ENCODE results near the gene MRPS18B. TPM values are rescaled to one million over a fixed set of nuclear protein-coding genes. Genes with fewer than 3 reads are reported as not detected.

Gene MRPS18B
- total RNA-seq, 1 experiment from 2014 or later = 69.1 TPM

DNA sequence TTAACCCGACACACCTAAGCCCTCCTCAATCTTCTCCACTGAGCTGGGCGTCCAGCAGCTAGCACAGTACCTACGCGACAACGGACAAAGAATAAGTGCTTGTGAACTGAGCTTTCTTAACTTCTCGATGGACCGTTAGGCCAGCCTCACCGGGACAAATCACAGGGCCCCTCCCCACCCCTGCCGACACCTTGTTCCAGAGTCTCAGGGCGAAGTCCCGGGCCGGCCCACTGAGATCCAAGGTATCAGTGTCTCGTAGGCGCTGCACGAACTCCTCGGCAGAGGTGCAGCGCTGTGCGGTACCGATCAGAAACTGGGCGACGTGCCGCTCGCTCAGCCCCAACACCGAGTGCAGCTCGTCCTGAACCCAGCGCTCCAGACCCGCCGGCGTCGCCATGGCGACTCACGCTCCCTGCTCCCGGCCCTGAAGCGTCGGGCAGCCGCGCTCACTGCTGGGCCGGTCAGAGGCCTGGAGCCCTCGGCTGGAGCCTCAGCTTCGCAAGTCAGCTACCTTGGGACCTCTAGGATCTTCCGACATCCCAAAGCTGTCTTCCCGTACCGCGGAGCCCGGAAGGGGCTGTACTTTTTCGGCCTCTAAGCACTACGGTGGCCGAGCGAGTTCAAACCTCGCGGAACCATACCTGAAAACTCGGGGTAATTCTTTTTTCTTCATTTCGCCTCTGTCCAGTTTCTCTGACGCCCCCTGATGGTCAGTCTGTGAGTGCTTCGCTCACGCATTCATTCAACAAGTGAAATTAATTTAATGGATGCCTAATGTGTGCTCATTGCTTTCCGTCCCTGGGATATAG is 55.0 kb downstream of the MRPS18B start, which contains the start of gene DHX16:
DHX16 (minus strand) TSS at position 562 of the 809 bp plus-strand sequence; CDS start at position 397, 165 bp downstream.
- intact Hi-C loops (cut with micrococcal nuclease; ENCODE audit: unreplicated experiment) (no loop called here), in situ Hi-C loops (cut with HindIII; ENCODE audit: low pct_unique_long_range_greater_than_20kb, low sequenced_read_pairs) (no loop called here)
- peak; percentile 82 for TF ChIP-seq POLR2AphosphoS5 (IDR thresholded peaks at IDR 0.05; ENCODE audit: low read depth, low read length)
- TF ChIP-seq SIN3A (IDR thresholded peaks at IDR 0.05; ENCODE audit: borderline replicate concordance, insufficient read depth, low read depth, low read length) = peak; percentile 85
- peak; percentile 94 for TF ChIP-seq CTCF (IDR thresholded peaks at IDR 0.05)
- no peak for TF ChIP-seq TCF7L2 (IDR thresholded peaks at IDR 0.05; ENCODE audit: low read depth, low read length)
- TF ChIP-seq REST (IDR thresholded peaks at IDR 0.05; ENCODE audit: insufficient read depth in 1 of 2, low read depth in 2 of 2, low read length in 1 of 2) = 0 out of 4 replicates have a peak, but pooled peaks of 1 of the 2 experiments have one; percentile 17
- H3K4me3 ChIP-seq (ENCODE audit: low read depth in 2 of 2, low read length in 2 of 2) = peak within 1 kb of the TSS; percentile 85 to 99
- no peaks in the 10 kb centered on the region for H3K27me3 ChIP-seq (ENCODE audit: control insufficient read depth, insufficient read depth, low read length)
- DNase-seq (ENCODE audit: low read depth, low spot score) (peak; percentile 96), ATAC-seq (peak; percentile 91)
- peak within 1 kb of the TSS; percentile 80 for H3K27ac ChIP-seq (ENCODE audit: low read length)
- ChIA-PET CTCF (interaction anchor here (0.6 to 1.5 kb wide), 3 partner anchors 53 to 160 kb away, joined by 3 to 4 read pairs (median 4); no protein-coding TSS in a partner anchor), POLR2A (interaction anchor here (0.6 to 1.0 kb wide), 3 partner anchors 19 to 57 kb away, joined by 3 to 4 read pairs (median 4); no protein-coding TSS in a partner anchor)
- no peaks in the 10 kb centered on the region for H3K4me1 ChIP-seq (ENCODE audit: control insufficient read depth, insufficient read depth, low read length)
- no TSS peak for BruUV-seq (replicated peaks)
- H3K36me3 ChIP-seq (ENCODE audit: control insufficient read depth, insufficient read depth, low read length) = peaks cover 5% of the 10 kb centered on the region; the same call in 1 of the 2 replicates
- H3K9me3 ChIP-seq (ENCODE audit: control insufficient read depth, insufficient read depth, low read depth, low read length) = no peaks in the 10 kb centered on the region

Small RNAs within 50 kb of the gene (microRNA-seq; reads per million reads assigned to microRNA genes)
- gene MIR877 (ENCODE audit: unreplicated experiment) = 308 reads per million, percentile 69 among the genes with 10 or more reads in this experiment

Other genes starting within 250 kb of the MRPS18B start
- 132 TPM for gene HLA-E, start 128.3 kb upstream of the MRPS18B start, total RNA-seq (2021; ENCODE audit: unreplicated experiment)
- gene GNL1, start 61.4 kb upstream of the MRPS18B start, total RNA-seq (2021; ENCODE audit: unreplicated experiment) = 90.6 TPM
- gene PRR3, start 60.5 kb upstream of the MRPS18B start, total RNA-seq (2021; ENCODE audit: unreplicated experiment) = 16.5 TPM
- gene ABCF1, start 46.4 kb upstream of the MRPS18B start, total RNA-seq (2021; ENCODE audit: unreplicated experiment) = 94.9 TPM
- gene PPP1R10, start 597 bp upstream of the MRPS18B start, total RNA-seq (2021; ENCODE audit: unreplicated experiment) = 82.9 TPM
- gene ATAT1, start 9.0 kb downstream of the MRPS18B start, total RNA-seq (2021; ENCODE audit: unreplicated experiment) = 15.8 TPM
- gene C6orf136, start 29.3 kb downstream of the MRPS18B start, total RNA-seq (2021; ENCODE audit: unreplicated experiment) = 30.8 TPM
- gene DHX16, start 55.2 kb downstream of the MRPS18B start, total RNA-seq (2021; ENCODE audit: unreplicated experiment) = 44.5 TPM
- 55.3 TPM for gene PPP1R18, start 68.8 kb downstream of the MRPS18B start, total RNA-seq (2021; ENCODE audit: unreplicated experiment)
- 21.9 TPM for gene NRM, start 73.1 kb downstream of the MRPS18B start, total RNA-seq (2021; ENCODE audit: unreplicated experiment)
- 68.6 TPM for gene MDC1, start 99.4 kb downstream of the MRPS18B start, total RNA-seq (2021; ENCODE audit: unreplicated experiment)
- gene TUBB, start 102.5 kb downstream of the MRPS18B start, total RNA-seq (2021; ENCODE audit: unreplicated experiment) = 853 TPM
- gene FLOT1, start 124.8 kb downstream of the MRPS18B start, total RNA-seq (2021; ENCODE audit: unreplicated experiment) = 176 TPM
- gene IER3, start 126.7 kb downstream of the MRPS18B start, total RNA-seq (2021; ENCODE audit: unreplicated experiment) = 106 TPM